Measurements from ENCODE around the gene GPX7. TPM values are rescaled to one million over a fixed set of nuclear protein-coding genes. Genes with fewer than 3 reads are reported as not detected.

GPX7 gene
- total RNA-seq, 1 donor from 2014 or later: 1.1 TPM

DNA sequence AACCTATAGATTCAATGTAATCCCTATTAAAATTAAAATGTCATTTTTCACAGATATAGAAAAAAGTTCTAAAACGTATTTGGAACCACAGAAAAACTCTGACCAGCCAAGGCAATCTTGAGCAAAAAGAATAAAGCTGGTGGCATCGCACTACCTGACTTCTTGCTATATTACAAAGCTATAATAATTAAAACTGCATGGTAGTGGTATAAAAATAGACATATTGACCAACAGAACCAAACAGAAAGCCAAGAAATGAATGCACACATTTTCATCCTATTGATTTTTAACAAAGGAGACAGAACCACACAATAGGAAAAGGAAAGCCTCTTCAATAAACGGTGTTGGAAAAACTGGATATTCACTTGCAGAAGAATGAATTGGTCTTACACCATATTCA, 21.6 kb downstream of the GPX7 start:
- FAIRE-seq: no peak
- Histone ChIP-seq H3K36me3 (ENCODE audit: control insufficient read depth, insufficient read depth, low read length) (no peaks in the 10 kb centered on the region), H3K4me3 (ENCODE audit: low read depth, low read length) (no peak overlapping the region), H3K27me3 (ENCODE audit: control insufficient read depth, insufficient read depth, low read length) (no peaks in the 10 kb centered on the region)
- TF ChIP-seq, protein P1, sequence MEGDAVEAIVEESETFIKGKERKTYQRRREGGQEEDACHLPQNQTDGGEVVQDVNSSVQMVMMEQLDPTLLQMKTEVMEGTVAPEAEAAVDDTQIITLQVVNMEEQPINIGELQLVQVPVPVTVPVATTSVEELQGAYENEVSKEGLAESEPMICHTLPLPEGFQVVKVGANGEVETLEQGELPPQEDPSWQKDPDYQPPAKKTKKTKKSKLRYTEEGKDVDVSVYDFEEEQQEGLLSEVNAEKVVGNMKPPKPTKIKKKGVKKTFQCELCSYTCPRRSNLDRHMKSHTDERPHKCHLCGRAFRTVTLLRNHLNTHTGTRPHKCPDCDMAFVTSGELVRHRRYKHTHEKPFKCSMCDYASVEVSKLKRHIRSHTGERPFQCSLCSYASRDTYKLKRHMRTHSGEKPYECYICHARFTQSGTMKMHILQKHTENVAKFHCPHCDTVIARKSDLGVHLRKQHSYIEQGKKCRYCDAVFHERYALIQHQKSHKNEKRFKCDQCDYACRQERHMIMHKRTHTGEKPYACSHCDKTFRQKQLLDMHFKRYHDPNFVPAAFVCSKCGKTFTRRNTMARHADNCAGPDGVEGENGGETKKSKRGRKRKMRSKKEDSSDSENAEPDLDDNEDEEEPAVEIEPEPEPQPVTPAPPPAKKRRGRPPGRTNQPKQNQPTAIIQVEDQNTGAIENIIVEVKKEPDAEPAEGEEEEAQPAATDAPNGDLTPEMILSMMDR (IDR thresholded peaks at IDR 0.05; ENCODE audit: insufficient read depth, low read length, severe bottlenecking): no peak
- no peak for DNase-seq (ENCODE audit: low read depth)

DNA sequence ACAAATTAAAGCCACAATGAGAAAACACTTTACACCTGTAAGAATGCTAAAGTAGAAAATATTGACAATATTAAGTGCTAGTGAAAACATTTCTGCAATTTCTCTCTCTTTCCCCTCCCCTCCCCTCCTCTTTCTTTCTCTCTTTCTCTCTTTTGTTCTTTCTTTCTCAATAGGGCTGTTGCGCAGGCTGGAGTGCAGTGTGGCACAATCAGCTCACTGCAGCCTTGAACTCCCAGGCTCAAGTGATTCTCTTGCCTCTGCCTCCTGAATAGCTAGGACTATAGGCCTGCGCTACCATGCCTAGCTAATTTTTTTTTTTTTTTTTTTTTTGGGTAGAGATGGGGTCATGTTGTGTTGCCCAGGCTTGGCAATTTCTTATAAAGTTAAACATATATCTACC, 24.9 kb downstream of the GPX7 start:
- Histone ChIP-seq H3K36me3 (ENCODE audit: control insufficient read depth, insufficient read depth, low read length) (no peaks in the 10 kb centered on the region), H3K4me3 (ENCODE audit: low read depth, low read length) (no peak overlapping the region), H3K27me3 (ENCODE audit: control insufficient read depth, insufficient read depth, low read length) (no peaks in the 10 kb centered on the region)
- TF ChIP-seq, protein P1 (IDR thresholded peaks at IDR 0.05; ENCODE audit: insufficient read depth, low read length, severe bottlenecking): no peak
- DNase-seq (ENCODE audit: low read depth) (no peak), FAIRE-seq (no peak)

DNA sequence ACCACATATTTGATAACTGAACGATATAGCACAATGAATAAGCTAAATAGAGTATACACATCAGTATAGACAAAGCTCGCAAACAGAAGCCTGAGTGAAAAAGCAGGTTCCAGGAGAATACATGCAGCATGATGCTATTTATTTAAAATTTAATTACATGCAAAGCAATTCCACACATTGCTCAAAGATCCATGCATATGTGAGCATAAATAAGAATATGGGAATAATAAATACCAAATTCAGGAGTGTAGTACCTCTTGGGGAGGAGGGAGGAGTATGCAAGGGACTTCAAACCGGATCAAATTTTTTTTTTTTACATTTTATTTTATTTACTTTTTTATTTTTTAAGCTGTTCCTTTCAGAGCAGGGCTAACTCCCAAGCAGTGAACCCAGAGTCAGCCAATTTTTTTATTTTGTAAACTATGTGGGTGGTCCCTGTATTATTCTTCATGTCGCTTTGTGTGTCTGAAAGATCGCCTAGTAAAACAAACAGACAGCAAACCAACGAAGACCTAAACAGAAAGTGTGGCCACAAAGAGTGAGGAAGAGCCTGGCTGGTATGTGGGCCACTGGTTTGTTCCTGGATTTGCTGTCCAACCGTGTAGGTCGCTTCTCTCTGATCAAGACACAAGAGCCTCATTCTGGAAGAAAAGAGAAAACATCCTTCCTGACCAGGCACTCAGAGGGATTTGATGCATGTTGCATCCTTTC, 26.6 kb downstream of the GPX7 start:
- H3K4me3 ChIP-seq (ENCODE audit: low read depth, low read length): no peak overlapping the region
- TF ChIP-seq, protein P1 (IDR thresholded peaks at IDR 0.05; ENCODE audit: insufficient read depth, low read length, severe bottlenecking): no peak
- FAIRE-seq (no peak), DNase-seq (ENCODE audit: low read depth) (no peak)
- no peaks in the 10 kb centered on the region for H3K27me3 ChIP-seq (ENCODE audit: control insufficient read depth, insufficient read depth, low read length)
- H3K36me3 ChIP-seq (ENCODE audit: control insufficient read depth, insufficient read depth, low read length): no peaks in the 10 kb centered on the region

DNA sequence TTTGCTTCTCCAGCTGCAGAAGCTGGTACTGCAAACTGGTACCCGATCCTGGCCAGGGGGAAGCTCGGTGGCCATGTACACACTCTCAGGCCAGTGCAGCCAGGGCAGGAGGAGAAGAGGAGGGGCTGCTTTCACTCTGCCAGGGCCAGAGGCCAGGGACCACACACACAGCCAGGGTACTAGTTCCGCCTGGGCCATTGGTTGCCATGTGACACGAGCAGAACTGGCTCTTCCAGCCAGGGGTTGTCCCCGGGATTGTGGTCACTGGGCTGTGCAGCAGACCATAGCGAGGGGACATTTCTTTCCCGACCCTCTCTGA, 27.1 kb downstream of the GPX7 start:
- Histone ChIP-seq H3K36me3 (ENCODE audit: control insufficient read depth, insufficient read depth, low read length) (no peaks in the 10 kb centered on the region), H3K27me3 (ENCODE audit: control insufficient read depth, insufficient read depth, low read length) (no peaks in the 10 kb centered on the region), H3K4me3 (ENCODE audit: low read depth, low read length) (no peak overlapping the region)
- TF ChIP-seq, protein P1 (IDR thresholded peaks at IDR 0.05; ENCODE audit: insufficient read depth, low read length, severe bottlenecking): no peak
- DNase-seq (ENCODE audit: low read depth): no peak
- peak; percentile 13 for FAIRE-seq

DNA sequence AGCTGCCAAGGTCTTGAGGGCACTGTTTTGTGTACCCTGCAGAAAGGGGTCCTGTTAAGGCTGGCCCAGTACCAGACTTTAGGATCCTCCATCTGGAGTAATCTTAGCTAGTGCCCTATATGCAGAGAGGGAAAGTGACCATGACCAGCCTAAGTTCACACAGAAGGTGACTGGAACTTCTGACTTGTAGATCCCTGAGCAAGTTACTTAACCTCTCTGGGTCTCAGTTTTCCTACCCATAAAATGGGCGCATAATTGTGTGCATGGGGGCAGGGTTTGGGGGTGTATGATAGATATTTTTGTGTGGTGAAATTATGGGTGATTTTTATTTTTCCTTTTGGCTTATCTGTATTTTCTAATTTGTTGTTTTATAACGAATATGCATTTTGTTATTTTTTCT, 27.5 kb downstream of the GPX7 start:
- FAIRE-seq (no peak), DNase-seq (ENCODE audit: low read depth) (no peak)
- Histone ChIP-seq H3K27me3 (ENCODE audit: control insufficient read depth, insufficient read depth, low read length) (no peaks in the 10 kb centered on the region), H3K36me3 (ENCODE audit: control insufficient read depth, insufficient read depth, low read length) (no peaks in the 10 kb centered on the region), H3K4me3 (ENCODE audit: low read depth, low read length) (no peak overlapping the region)
- TF ChIP-seq, protein P1 (IDR thresholded peaks at IDR 0.05; ENCODE audit: insufficient read depth, low read length, severe bottlenecking): no peak

DNA sequence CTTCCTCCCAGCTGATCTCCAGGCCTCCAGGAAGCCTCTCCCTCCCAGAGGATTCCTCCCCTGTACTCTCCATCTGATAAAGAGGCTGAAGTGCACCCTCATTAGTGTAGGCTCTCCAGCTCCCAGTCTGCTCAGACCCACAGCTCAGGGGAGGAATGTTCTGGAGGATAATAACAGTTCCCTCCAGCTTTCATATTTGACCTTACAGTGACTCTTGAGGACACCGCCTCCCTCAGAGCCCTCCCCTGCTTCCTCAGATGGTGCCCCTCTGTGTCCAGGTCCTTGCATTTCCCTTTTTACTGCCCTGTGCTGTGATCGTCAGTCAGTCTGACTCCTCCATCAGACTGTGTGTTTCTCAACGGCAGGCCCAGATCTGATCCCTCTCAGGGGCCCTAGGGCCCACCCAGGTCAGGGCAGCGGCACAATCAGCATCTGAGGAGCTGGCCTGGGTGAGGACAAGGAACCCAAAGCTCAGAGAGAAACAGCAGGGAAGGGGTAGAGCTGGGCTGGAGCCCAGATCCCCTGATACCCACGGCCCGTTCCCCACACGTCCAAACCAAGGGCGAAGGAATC, 29.7 kb downstream of the GPX7 start:
- Histone ChIP-seq H3K27me3 (ENCODE audit: control insufficient read depth, insufficient read depth, low read length) (no peaks in the 10 kb centered on the region), H3K4me3 (ENCODE audit: low read depth, low read length) (no peak overlapping the region), H3K36me3 (ENCODE audit: control insufficient read depth, insufficient read depth, low read length) (no peaks in the 10 kb centered on the region)
- FAIRE-seq (no peak), DNase-seq (ENCODE audit: low read depth) (no peak)
- TF ChIP-seq, protein P1 (IDR thresholded peaks at IDR 0.05; ENCODE audit: insufficient read depth, low read length, severe bottlenecking): no peak
